K562 (cell line): ENCODE data around the gene PPP1R16B. TPM values are rescaled to one million over a fixed set of nuclear protein-coding genes. Genes with fewer than 3 reads are reported as not detected.

Source experiments
- CHD7 ChIP-seq: fragments of 200-600 bp; sonication (generic); IDR thresholded peaks from one replicate; pipeline ENCODE4 v1.6.1; 2012; ENCODE audit warnings: mild to moderate bottlenecking, low read depth, low read length, inconsistent platforms
- E2F6 ChIP-seq, 2 experiments: IDR thresholded peaks; 2 replicates each; pipeline ENCODE4 v1.6.1; 2011; ENCODE audit warnings: borderline replicate concordance in 1 of 2, control low read depth in 1 of 2, low read depth in 1 of 2, low read length in 1 of 2, mild to moderate bottlenecking in 1 of 2, mixed read lengths in 1 of 2, moderate library complexity in 1 of 2; ENCODE audit not compliant: insufficient read depth in 1 of 2, insufficient read length in 1 of 2, poor library complexity in 1 of 2, severe bottlenecking in 1 of 2; ENCODE audit errors: extremely low read depth in 1 of 2
- ZNF589 ChIP-seq: fragments of 200-800 bp; sonication (Bioruptor generic); IDR thresholded peaks from 2 replicates; pipeline ENCODE4 v1.6.1; 2016; ENCODE audit warnings: low read depth, missing genetic modification characterization, missing compliant biosample characterization
- polyA plus RNA-seq, 8 experiments: library from polyadenylated mRNA; depleted of rRNA in 4 of 8; stranded (reverse) in 5 of 8; unstranded in 3 of 8; fragments of >200 nt; fragmentation: Nextera tagmentation in 2 of 8; fragmentation: Illumina TruSeq in 1 of 8; extraction: Ambion mirVana in 2 of 8; extraction: Trizol in 1 of 8; gene quantifications; 2 replicates each; pipeline versions ENCODE4 v1.2.1 to v1.2.3, GENCODE V29; 2011 to 2014; ENCODE audit warnings: inconsistent platforms in 1 of 8, missing spikeins in 1 of 8
- total RNA-seq, 7 experiments: library from RNA; depleted of rRNA in 6 of 7; stranded (reverse); fragments of >200 nt in 6 of 7; fragmentation: Illumina TruSeq in 2 of 7; extraction: Trizol in 2 of 7; gene quantifications; 2 replicates each; pipeline versions ENCODE4 v1.2.1 to v1.2.3, GENCODE V29; 2011 to 2021; ENCODE audit warnings: low replicate concordance in 1 of 7

Gene PPP1R16B
- total and polyA plus RNA-seq, 9 of the 15 experiments (the other 6 are each of a cell fraction or from before 2014, with no cell fraction given) = 1.5 to 11.5 (median 6.8) TPM

GRCh38 chr20:38854654-38855066 lies 49.2 kb downstream of the PPP1R16B start (continued):
- TF ChIP-seq CHD7 = no peak
- TF ChIP-seq ZNF589 (CRISPR knock-in tag) = peak; percentile 70
- no peak for TF ChIP-seq E2F6 (IDR thresholded peaks at IDR 0.05; ENCODE audit: borderline replicate concordance in 1 of 2, extremely low read depth in 1 of 2, insufficient read depth in 1 of 2, insufficient read length in 1 of 2, low read depth in 1 of 2, low read length in 1 of 2, poor library complexity in 1 of 2, severe bottlenecking in 1 of 2)
